Fibroblast of lung (primary cell): ENCODE data around the gene PRKCD. TPM values are rescaled to one million over a fixed set of nuclear protein-coding genes. Genes with fewer than 3 reads are reported as not detected.

ENCODE experiments used
- DNase-seq, 2 donors: peaks; one replicate each; pipeline versions ENCODE4 v3.0.0 to v3.0.0-alpha.2; 2010; ENCODE audit warnings: low read depth in 2 of 2
- H2AFZ ChIP-seq: 2 replicates; pipeline ENCODE4 v1.5.1; 2012; ENCODE audit warnings: low read length, control low read depth, inconsistent platforms
- H3K27ac ChIP-seq: 2 replicates; pipeline ENCODE4 v1.5.1; 2011; ENCODE audit warnings: low read length, control low read depth; ENCODE audit not compliant: insufficient read depth
- H3K27me3 ChIP-seq: 2 replicates; pipeline ENCODE4 v1.5.1; 2011; ENCODE audit warnings: mild to moderate bottlenecking, low read length; ENCODE audit not compliant: control insufficient read depth, insufficient read depth
- H3K36me3 ChIP-seq: 2 replicates; pipeline ENCODE4 v1.5.1; 2011; ENCODE audit warnings: low read length; ENCODE audit not compliant: control insufficient read depth, insufficient read depth
- H3K4me1 ChIP-seq: 2 replicates; pipeline ENCODE4 v1.5.1; 2011; ENCODE audit warnings: low read length; ENCODE audit not compliant: control insufficient read depth, insufficient read depth; ENCODE audit errors: extremely low read depth
- H3K4me2 ChIP-seq: 2 replicates; pipeline ENCODE4 v1.5.1; 2011; ENCODE audit warnings: low read length, control low read depth; ENCODE audit not compliant: insufficient read depth; ENCODE audit errors: extremely low read depth
- H3K4me3 ChIP-seq, 4 experiments: fragments of 200-600 bp in 1 of 4; sonication (generic) in 1 of 4; replicated peaks in 1 of 4; 2 replicates each; pipeline ENCODE4 v1.5.1; 2011 to 2016; ENCODE audit warnings: low read length in 4 of 4, low read depth in 3 of 4, mild to moderate bottlenecking in 3 of 4, control low read depth in 2 of 4, inconsistent platforms in 1 of 4, mixed read lengths in 1 of 4; ENCODE audit not compliant: insufficient read depth in 1 of 4; ENCODE audit errors: control extremely low read depth in 1 of 4
- H3K79me2 ChIP-seq: 2 replicates; pipeline ENCODE4 v1.5.1; 2012; ENCODE audit warnings: mild to moderate bottlenecking, low read length, inconsistent platforms; ENCODE audit not compliant: control insufficient read depth, insufficient read depth
- H3K9ac ChIP-seq: 2 replicates; pipeline ENCODE4 v1.5.1; 2011; ENCODE audit warnings: mild to moderate bottlenecking, low read length, control low read depth; ENCODE audit not compliant: insufficient read depth
- H3K9me3 ChIP-seq: 2 replicates; pipeline ENCODE4 v1.5.1; 2012; ENCODE audit warnings: low read depth, low read length; ENCODE audit not compliant: control insufficient read depth, insufficient read depth
- H4K20me1 ChIP-seq: 2 replicates; pipeline ENCODE4 v1.5.1; 2011; ENCODE audit warnings: low read length; ENCODE audit not compliant: control insufficient read depth, insufficient read depth; ENCODE audit errors: extremely low read depth
- EZH2 ChIP-seq: IDR thresholded peaks from 2 replicates; pipeline ENCODE4 v1.5.1; 2012; ENCODE audit warnings: low read length, control low read depth, mild to moderate bottlenecking; ENCODE audit errors: missing control alignments
- polyA plus RNA-seq, 2 donors: library from polyadenylated mRNA; depleted of rRNA in 1 of 2; stranded (reverse) in 1 of 2; unstranded in 1 of 2; fragments of >200 nt; gene quantifications; 2 replicates each; pipeline ENCODE4 v1.2.1, GENCODE V29; 2011 to 2012; ENCODE audit warnings: missing spikeins in 1 of 2
- total RNA-seq: library from RNA; depleted of rRNA; stranded (reverse); fragments of >200 nt; gene quantifications from 2 replicates; pipeline ENCODE4 v1.2.1, GENCODE V29; 2014
- TF ChIP-seq, protein P1 (sequence below), 2 donors: IDR thresholded peaks in 1 of 2; conservative IDR thresholded peaks in 1 of 2; 1 replicate in 1 of 2; 2 replicates in 1 of 2; pipeline ENCODE4 v1.5.1; 2011 to 2012; ENCODE audit warnings: low read length in 2 of 2, control low read depth in 1 of 2, inconsistent platforms in 1 of 2, low read depth in 1 of 2, mild to moderate bottlenecking in 1 of 2

Gene PRKCD
- total and polyA plus RNA-seq, 2 donors (not counting 1 experiment from before 2014, with no cell fraction given) = 3.8 to 21.2 TPM

DNA sequence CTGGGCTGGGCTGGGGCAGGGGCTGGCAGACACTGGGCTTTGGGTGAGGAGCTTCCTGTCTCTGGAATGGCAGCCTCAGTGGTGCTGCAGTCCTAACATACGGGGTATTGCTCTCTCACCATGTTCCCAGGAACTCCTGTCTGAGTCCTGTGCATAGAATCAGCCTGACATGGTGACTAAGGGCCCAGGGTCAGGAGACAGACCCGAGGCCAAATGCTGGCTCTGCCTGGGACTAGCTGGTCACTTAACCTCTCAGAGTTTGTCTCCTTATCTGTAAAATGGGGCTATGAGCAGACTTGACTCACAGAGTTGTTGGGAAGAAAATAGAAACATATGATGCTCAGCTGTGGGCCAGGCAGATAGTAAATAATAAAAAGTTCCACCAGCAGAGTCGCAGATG is 28.3 kb downstream of the PRKCD start:
- DNase-seq = no peak
- H4K20me1 ChIP-seq = no peaks in the 10 kb centered on the region
- H3K36me3 ChIP-seq = peaks cover 14% of the 10 kb centered on the region
- no peak overlapping the region for H3K4me2 ChIP-seq
- no peak overlapping the region for H3K4me3 ChIP-seq
- peaks cover under 1% of the 10 kb centered on the region for H3K4me1 ChIP-seq
- H3K79me2 ChIP-seq = no peaks in the 10 kb centered on the region
- H3K9ac ChIP-seq = no peak overlapping the region
- no peaks in the 10 kb centered on the region for H3K9me3 ChIP-seq
- no peaks in the 10 kb centered on the region for H3K27me3 ChIP-seq
- no peak for TF ChIP-seq EZH2
- TF ChIP-seq, protein P1, sequence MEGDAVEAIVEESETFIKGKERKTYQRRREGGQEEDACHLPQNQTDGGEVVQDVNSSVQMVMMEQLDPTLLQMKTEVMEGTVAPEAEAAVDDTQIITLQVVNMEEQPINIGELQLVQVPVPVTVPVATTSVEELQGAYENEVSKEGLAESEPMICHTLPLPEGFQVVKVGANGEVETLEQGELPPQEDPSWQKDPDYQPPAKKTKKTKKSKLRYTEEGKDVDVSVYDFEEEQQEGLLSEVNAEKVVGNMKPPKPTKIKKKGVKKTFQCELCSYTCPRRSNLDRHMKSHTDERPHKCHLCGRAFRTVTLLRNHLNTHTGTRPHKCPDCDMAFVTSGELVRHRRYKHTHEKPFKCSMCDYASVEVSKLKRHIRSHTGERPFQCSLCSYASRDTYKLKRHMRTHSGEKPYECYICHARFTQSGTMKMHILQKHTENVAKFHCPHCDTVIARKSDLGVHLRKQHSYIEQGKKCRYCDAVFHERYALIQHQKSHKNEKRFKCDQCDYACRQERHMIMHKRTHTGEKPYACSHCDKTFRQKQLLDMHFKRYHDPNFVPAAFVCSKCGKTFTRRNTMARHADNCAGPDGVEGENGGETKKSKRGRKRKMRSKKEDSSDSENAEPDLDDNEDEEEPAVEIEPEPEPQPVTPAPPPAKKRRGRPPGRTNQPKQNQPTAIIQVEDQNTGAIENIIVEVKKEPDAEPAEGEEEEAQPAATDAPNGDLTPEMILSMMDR (conservative IDR thresholded peaks at IDR 0.05 in 1 of 2, IDR thresholded peaks at IDR 0.05 in 1 of 2; ENCODE audit: low read depth in 1 of 2, low read length in 2 of 2) = no peak
- H2AFZ ChIP-seq = no peak overlapping the region
- H3K27ac ChIP-seq = no peak overlapping the region

DNA sequence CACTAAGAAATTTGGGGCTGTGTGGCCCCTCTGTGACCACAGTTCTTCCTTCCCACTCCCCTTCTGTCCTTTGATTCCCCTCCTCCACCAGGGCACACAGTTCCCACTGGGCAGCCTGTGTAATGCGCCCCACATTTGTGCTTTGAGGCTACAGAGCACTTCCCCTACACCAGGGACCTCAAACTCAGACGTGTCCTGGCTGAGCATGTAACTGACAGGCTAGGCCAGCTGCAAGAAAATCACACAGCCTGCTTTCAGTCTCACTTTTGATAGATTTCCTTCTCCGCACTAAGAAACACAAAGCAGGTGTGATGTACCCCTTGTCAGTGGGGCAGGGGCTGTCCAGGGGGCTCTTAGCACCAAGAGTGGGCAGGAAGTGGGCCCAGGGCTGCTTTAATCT is 29.6 kb downstream of the PRKCD start:
- Histone ChIP-seq H2AFZ (no peak overlapping the region), H3K9ac (no peak overlapping the region), H3K27me3 (no peaks in the 10 kb centered on the region), H3K4me1 (peaks cover 7% of the 10 kb centered on the region), H3K4me2 (no peak overlapping the region), H4K20me1 (no peaks in the 10 kb centered on the region), H3K79me2 (no peaks in the 10 kb centered on the region), H3K9me3 (no peaks in the 10 kb centered on the region), H3K27ac (no peak overlapping the region), H3K36me3 (peaks cover 13% of the 10 kb centered on the region), H3K4me3 (no peak overlapping the region)
- no peak for DNase-seq
- no peak for TF ChIP-seq EZH2
- TF ChIP-seq, protein P1 (conservative IDR thresholded peaks at IDR 0.05 in 1 of 2, IDR thresholded peaks at IDR 0.05 in 1 of 2; ENCODE audit: low read depth in 1 of 2, low read length in 2 of 2) = no peak

DNA sequence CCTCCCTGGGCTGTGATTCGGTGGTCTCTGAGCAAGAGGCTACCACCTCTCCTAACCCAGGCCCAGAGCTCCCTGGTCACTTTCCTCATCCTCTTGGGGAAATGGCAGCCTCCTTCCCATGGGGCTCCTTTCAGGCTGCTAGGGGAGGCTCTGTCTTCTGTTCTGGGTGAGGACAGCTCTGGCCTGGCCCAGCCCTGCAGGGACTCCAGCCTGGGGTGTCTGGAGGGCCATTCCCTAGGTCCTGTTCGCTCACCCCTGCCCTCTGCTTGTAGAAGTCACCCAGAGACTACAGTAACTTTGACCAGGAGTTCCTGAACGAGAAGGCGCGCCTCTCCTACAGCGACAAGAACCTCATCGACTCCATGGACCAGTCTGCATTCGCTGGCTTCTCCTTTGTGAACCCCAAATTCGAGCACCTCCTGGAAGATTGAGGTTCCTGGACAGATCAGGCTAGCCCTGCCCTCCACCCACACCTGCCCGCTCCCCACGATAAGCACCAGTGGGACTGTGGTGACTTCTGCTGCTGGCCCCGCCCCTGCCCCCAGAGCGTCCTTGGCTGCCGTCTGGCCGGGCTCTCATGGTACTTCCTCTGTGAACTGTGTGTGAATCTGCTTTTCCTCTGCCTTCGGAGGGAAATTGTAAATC is 30.9 kb downstream of the PRKCD start:
- H3K27ac ChIP-seq = no peak overlapping the region
- H4K20me1 ChIP-seq = no peaks in the 10 kb centered on the region
- peaks cover 9% of the 10 kb centered on the region for H3K36me3 ChIP-seq
- no peak overlapping the region for H3K4me2 ChIP-seq
- no peaks in the 10 kb centered on the region for H3K27me3 ChIP-seq
- no peaks in the 10 kb centered on the region for H3K9me3 ChIP-seq
- H3K4me3 ChIP-seq = no peak overlapping the region
- no peak overlapping the region for H2AFZ ChIP-seq
- no peak for DNase-seq
- H3K9ac ChIP-seq = no peak overlapping the region
- H3K4me1 ChIP-seq = peaks cover 9% of the 10 kb centered on the region
- H3K79me2 ChIP-seq = no peaks in the 10 kb centered on the region
- TF ChIP-seq, protein P1 (conservative IDR thresholded peaks at IDR 0.05 in 1 of 2, IDR thresholded peaks at IDR 0.05 in 1 of 2; ENCODE audit: low read depth in 1 of 2, low read length in 2 of 2) = no peak
- TF ChIP-seq EZH2 = no peak
